A549 (cell line): ENCODE measurements around the gene EEFSEC.

Source experiments
- CTCF ChIP-seq: fragments of >200 bp; sonication (Bioruptor Twin); formaldehyde crosslinking; IDR thresholded peaks from 3 replicates; pipeline ENCODE4 v1.5.1; 2016
- E2F6 ChIP-seq: IDR thresholded peaks from 2 replicates; pipeline ENCODE4 v1.6.1; 2012; ENCODE audit warnings: low read depth, borderline replicate concordance
- HOXA7 ChIP-seq: fragments of 250-450 bp; sonication (Bioruptor Pico); IDR thresholded peaks from 2 replicates; pipeline ENCODE4 v1.5.0; 2020; ENCODE audit warnings: mild to moderate bottlenecking, moderate library complexity
- POLR2A ChIP-seq: IDR thresholded peaks from 2 replicates; pipeline ENCODE4 v1.6.1; 2012; ENCODE audit warnings: mild to moderate bottlenecking, low read length

- no peak for TF ChIP-seq CTCF
- TF ChIP-seq E2F6 = no peak
- no peak for TF ChIP-seq HOXA7 (CRISPR knock-in tag)
- TF ChIP-seq POLR2A = no peak
These were observed 54.7 kb downstream of the EEFSEC start for GRCh38 chr3:128207951-128208350.
